T-helper 2 cell treated with Interferon-gamma antibody and Interleukin-4, amounts not matched to agents 5 μg/mL and 100 μg/mL, for 36 hours (primary cell): Measurements from ENCODE around the gene PRH1.

Experiments
- DNase-seq: peaks from one replicate; pipeline ENCODE4 v3.0.0; 2021; ENCODE audit warnings: low spot score
- H3K27ac Mint-ChIP-seq: one replicate; pipeline ENCODE4 v1.8.0; 2021; ENCODE audit warnings: mild to moderate bottlenecking, mixed read lengths
- H3K27me3 Mint-ChIP-seq: one replicate; pipeline ENCODE4 v1.8.0; 2021; ENCODE audit warnings: low read depth, mixed read lengths
- H3K36me3 Mint-ChIP-seq: one replicate; pipeline ENCODE4 v1.8.0; 2021; ENCODE audit warnings: low read depth, mixed read lengths
- H3K4me1 Mint-ChIP-seq: one replicate; pipeline ENCODE4 v1.8.0; 2021; ENCODE audit warnings: low read depth, mixed read lengths
- H3K4me3 Mint-ChIP-seq: one replicate; pipeline ENCODE4 v1.8.0; 2022; ENCODE audit warnings: mild to moderate bottlenecking, moderate library complexity, mixed read lengths
- H3K9me3 Mint-ChIP-seq: one replicate; pipeline ENCODE4 v1.8.0; 2021; ENCODE audit warnings: mixed read lengths

PRH1 gene

DNA sequence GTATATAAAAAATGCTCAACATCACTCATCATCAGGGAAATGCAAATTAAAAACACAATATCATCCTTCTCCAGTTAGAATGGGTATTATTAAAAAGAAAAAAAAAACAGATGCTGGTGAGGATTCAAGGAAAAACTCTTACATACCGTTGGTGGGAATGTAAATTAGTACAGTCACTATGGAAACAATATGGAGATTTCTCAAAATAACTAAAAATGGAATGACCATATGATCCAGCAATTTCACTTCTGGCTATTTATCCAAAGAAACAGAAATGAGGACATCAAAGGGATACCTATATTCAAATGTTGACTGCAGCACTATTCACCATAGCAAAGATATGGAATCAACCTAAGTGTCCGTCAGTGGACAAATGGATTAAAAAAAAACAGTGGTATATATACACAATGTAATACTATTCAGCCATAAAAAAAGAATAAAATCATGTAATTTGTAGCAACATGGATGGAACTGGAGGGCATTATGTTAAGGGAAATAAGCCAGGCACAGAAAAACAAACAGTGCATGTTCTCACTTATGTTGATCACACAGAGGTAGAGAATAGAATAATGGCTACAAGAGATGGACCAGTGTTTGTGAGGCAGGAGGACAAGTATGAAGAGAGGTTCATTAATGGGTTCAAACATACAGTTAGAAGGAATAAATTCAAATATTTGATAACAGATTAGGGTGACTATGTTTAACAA lies 20.4 kb downstream of the PRH1 start:
- no peaks in the 10 kb centered on the region for H3K4me1 Mint-ChIP-seq
- peaks cover 20% of the 10 kb centered on the region for H3K36me3 Mint-ChIP-seq
- H3K9me3 Mint-ChIP-seq, result peaks cover 34% of the 10 kb centered on the region
- H3K27me3 Mint-ChIP-seq, result no peaks in the 10 kb centered on the region
- no peak overlapping the region for H3K27ac Mint-ChIP-seq
- no peak overlapping the region for H3K4me3 Mint-ChIP-seq
- no peak for DNase-seq

DNA sequence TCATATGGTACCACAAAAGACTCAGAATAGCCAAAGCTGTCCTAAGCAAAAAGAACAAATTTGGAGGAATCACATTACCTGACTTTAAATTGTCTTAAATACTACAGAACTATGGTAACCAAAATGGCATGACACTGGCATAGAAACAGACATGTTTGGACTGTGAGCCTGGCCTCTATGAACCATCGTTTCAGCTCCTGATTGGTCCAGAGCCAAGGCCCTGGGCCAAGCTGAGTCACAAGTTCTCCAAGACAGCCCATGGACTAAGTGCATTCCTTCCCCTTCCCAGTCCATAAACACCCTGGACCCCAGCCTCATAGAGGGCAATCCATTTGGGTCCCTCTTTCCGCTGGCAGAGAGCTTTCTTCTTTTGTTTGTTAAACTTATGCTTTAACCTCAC lies 22.7 kb downstream of the PRH1 start:
- no peak overlapping the region for H3K27ac Mint-ChIP-seq
- H3K9me3 Mint-ChIP-seq, result peaks cover 50% of the 10 kb centered on the region
- no peak overlapping the region for H3K4me3 Mint-ChIP-seq
- H3K27me3 Mint-ChIP-seq, result no peaks in the 10 kb centered on the region
- H3K4me1 Mint-ChIP-seq, result no peaks in the 10 kb centered on the region
- no peak for DNase-seq
- peaks cover 40% of the 10 kb centered on the region for H3K36me3 Mint-ChIP-seq

DNA sequence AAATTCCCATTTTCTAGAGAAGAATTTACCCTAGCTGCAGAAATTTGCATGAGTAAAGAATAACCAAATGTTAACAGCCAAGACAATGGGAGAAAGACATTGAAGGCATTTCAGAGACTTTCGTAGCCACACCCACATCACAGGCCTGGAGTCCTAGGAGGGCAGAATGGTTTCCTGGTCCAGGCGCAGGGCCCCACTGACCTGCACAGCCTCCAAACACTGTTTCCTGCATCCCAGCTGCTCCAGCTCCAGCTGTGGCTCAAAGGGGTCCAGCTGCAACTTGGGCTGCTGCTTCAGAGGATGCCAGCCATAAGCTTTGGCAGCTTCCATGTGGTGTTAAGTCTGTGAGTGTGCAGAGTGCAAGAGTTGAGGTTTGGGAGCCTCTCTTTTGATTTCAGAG lies 28.2 kb downstream of the PRH1 start:
- no peak for DNase-seq
- Mint-ChIP-seq H3K4me3 (no peak overlapping the region), H3K36me3 (peaks cover 52% of the 10 kb centered on the region)

DNA sequence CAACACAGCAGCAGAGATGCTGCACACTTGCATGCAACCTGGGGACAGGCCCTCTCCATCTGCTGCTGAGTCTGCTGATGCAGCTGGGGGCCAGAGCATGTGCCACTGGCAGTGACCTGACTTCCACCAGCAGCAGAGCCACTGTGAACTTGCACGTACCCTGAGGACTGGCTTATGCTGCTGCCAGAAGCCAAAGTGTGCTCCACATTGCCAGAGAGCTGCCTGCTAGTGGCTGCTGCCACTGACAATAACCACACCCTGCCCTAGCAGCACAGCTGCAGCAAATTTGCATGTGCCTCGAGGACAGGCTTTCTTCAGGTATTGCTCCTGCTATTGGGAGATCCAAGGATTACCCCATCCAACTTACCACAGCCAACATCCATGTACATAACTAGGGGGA lies 30.3 kb downstream of the PRH1 start:
- Mint-ChIP-seq H3K36me3 (peaks cover 42% of the 10 kb centered on the region), H3K4me1 (peaks cover 34% of the 10 kb centered on the region), H3K9me3 (peaks cover 34% of the 10 kb centered on the region), H3K27ac (no peak overlapping the region), H3K27me3 (no peaks in the 10 kb centered on the region), H3K4me3 (no peak overlapping the region)
- no peak for DNase-seq

More for the DNA sequence above, 28.2 kb downstream of the PRH1 start:
- no peaks in the 10 kb centered on the region for H3K27me3 Mint-ChIP-seq
- peaks cover 15% of the 10 kb centered on the region for H3K4me1 Mint-ChIP-seq
- H3K9me3 Mint-ChIP-seq, result peaks cover 44% of the 10 kb centered on the region
- H3K27ac Mint-ChIP-seq, result no peak overlapping the region

DNA sequence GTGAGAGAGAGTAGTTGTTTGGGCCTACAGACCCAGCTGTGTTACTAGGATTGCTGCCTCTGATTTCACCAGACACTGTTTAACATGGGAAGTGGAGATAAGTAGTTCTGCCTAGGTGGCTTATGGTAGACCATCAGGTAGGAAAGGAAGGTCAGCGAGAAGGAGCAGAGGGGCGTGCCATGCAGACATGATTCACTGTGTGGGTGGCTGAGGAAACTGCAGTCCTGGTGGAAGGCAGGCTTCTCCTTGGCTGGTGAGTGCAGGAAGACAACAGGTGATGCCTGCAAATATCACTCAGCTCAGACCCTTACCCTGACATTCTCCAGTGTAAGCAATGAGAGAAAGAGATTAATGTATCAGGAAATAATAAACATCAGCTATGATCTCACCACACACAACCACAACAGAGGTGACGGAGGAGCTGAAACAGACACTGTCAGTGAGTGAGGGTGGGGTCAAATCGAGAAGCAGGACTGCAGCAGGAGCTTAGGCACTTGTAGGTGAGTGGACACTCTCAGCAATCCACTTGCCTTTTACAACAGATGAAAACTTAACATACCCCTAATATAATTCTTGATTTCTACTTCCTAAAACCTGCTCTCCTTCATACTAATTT lies 32.7 kb downstream of the PRH1 start:
- DNase-seq, result no peak
- Mint-ChIP-seq H3K27me3 (no peaks in the 10 kb centered on the region), H3K9me3 (peaks cover 16% of the 10 kb centered on the region), H3K4me1 (peaks cover 37% of the 10 kb centered on the region), H3K4me3 (no peak overlapping the region), H3K27ac (peak overlapping the region; percentile 27), H3K36me3 (peaks cover 35% of the 10 kb centered on the region)

DNA sequence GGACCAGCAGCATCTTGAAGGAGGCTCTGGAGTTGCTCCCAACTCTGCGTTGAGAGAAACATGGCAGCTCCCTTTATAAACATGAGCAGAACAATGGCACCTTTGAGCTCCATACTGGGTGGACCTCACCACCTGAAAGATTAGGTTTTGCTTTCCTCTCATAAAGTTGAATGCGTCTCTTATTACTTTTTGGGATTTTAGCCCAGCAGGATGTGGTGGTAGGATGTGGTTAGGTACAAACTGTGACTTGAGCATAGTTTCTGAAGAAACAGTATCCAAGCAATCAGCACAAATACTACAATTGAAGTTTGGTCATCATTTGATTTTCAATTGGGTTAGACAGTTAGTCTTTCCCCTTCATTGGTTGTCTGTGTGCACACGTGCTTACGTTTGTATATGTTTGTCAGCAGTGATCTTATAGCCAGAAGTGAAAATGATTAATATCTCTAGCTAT lies 34.6 kb downstream of the PRH1 start, which contains the start of gene PRR4:
Gene PRR4, minus strand, starts transcription at position 51 of the 454 bp plus-strand sequence. Its CDS starts 38 bp downstream, at position 13.
- peak within 1 kb of the TSS; percentile 79 for H3K27ac Mint-ChIP-seq
- no peak for DNase-seq
- H3K4me1 Mint-ChIP-seq, result peaks cover 37% of the 10 kb centered on the region
- peak within 1 kb of the TSS; percentile 44 for H3K4me3 Mint-ChIP-seq
- no peaks in the 10 kb centered on the region for H3K27me3 Mint-ChIP-seq
- H3K36me3 Mint-ChIP-seq, result peaks cover 25% of the 10 kb centered on the region
- H3K9me3 Mint-ChIP-seq, result peaks cover 5% of the 10 kb centered on the region

DNA sequence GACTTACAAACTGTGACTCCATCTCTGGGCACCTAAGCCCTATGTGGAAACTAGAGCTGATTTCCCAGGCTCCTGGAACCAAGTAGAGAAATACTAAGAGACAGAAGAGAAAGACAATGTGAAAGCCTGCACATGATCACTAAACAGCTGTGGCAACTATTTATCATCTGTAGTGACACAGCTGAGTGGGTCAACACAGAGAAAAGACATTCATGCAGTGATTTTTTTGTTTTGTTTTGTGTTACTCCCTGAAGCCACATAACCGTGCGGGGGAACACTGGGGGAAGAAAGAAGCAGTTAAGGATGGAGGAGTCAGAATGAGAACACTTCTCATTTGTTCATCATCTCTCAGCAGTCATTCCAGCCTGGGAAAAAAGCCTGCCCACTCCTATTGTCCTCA lies 36.3 kb downstream of the PRH1 start:
- DNase-seq, result no peak
- Mint-ChIP-seq H3K36me3 (peaks cover 25% of the 10 kb centered on the region), H3K9me3 (peaks cover 4% of the 10 kb centered on the region), H3K4me3 (no peak overlapping the region), H3K27ac (peak overlapping the region; percentile 41), H3K4me1 (peaks cover 37% of the 10 kb centered on the region), H3K27me3 (no peaks in the 10 kb centered on the region)

DNA sequence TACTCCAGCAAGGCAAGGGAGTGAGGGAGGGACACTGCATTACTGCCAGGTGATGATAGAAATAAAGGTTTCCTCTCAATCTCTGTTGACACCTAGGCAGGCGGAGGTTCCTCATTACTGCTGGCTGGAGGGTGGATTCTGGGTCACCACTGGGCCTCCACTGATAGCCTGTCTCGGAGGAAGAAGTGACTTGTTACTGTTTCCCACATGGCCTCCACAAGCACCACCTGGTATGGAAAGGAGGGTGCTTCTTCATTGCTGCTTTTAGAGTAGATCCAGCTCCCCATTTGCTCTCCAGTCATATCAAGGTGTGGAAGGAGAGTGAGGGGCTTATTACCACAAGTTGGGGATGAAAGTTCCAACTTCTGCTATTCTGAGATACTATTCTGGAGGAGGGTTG lies 41.2 kb downstream of the PRH1 start:
- H3K9me3 Mint-ChIP-seq, result no peaks in the 10 kb centered on the region
- H3K36me3 Mint-ChIP-seq, result peaks cover 15% of the 10 kb centered on the region
- H3K27ac Mint-ChIP-seq, result no peak overlapping the region
- no peak overlapping the region for H3K4me3 Mint-ChIP-seq
- H3K4me1 Mint-ChIP-seq, result no peaks in the 10 kb centered on the region
- H3K27me3 Mint-ChIP-seq, result no peaks in the 10 kb centered on the region
- DNase-seq, result no peak

DNA sequence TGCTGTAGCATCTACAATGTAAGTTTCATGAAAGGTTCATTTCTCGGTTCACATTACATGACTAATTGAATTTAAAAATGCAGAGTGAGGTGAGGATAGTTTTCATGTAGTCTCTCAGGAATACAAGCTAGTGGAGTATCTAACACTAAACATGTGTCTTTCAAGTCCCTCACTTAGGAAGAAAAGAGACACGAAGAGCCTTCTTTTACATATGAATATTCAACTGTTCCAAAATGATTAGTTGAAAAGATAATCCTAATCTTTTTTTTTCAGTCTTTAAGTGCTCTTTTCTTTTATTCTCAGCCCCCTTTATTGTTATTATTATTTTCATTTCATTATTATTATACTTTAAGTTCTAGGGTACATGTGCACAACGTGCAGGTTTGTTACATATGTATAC lies 45.6 kb downstream of the PRH1 start:
- no peak for DNase-seq
- Mint-ChIP-seq H3K36me3 (no peaks in the 10 kb centered on the region), H3K4me3 (no peak overlapping the region), H3K4me1 (no peaks in the 10 kb centered on the region), H3K27me3 (no peaks in the 10 kb centered on the region), H3K27ac (no peak overlapping the region), H3K9me3 (no peaks in the 10 kb centered on the region)
